Hematopoietic multipotent progenitor cell treated with erythropoietin and hydrocortisone succinate and interleukin-3 and kit ligand, for 8 days (in vitro differentiated cells): ENCODE data around the gene BANP.
A peak's percentile ranks its signal among the peaks of the same experiment; 100 is the strongest.
"Not testable (repeated sequence)": the region's sequence is repeated elsewhere in the genome, so short reads cannot be mapped to it uniquely, and the experiment has no call there.

ENCODE experiments used
- DNase-seq: peaks from one replicate; pipeline ENCODE4 v3.0.0-alpha.2; 2015

BANP gene

DNA sequence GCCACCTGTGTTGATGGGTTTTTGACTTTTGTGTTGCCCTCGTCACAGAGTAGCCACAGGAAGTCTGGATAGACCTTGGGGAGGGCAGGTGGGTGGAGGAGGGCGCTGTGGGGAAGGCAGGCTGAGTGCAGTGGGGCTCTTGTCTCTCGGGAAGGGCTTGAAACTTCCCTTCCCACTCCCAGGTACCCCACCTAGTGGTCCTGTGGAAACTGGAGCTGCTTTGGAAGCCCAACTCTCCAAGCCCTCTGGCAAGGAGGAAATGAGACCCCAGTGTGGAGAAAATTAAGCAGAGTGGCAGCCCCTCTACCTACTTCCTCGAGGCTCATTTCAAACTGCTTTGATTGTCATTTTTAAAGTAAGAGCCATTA, 24.1 kb upstream of the BANP start:
- no peak for DNase-seq

GRCh38 chr16:87929986-87930385, 21.2 kb upstream of the BANP start:
- no peak for DNase-seq

DNA sequence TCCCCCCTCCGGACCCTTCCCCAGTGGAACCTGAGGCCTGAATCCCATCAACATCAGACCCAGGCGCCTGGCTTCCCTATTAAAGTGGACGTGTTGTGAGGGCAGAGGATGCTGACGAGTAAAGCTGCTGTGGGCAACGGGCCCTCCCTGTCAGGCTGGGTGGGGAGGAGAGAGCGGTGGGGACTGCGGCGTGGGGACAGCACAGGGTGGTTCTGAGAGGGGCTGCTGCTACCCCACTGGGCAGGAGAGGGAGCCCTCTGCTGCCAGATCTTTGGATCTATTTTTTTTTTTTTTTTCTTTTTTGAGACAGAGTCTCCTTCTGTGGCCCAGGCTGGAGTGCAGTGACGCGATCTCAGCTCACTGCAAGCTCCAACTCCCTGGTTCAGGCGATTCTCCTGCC, 20.8 kb upstream of the BANP start:
- DNase-seq, result no peak

- no peak for DNase-seq
Measured at GRCh38 chr16:87931504-87931903, 19.7 kb upstream of the BANP start.

DNA sequence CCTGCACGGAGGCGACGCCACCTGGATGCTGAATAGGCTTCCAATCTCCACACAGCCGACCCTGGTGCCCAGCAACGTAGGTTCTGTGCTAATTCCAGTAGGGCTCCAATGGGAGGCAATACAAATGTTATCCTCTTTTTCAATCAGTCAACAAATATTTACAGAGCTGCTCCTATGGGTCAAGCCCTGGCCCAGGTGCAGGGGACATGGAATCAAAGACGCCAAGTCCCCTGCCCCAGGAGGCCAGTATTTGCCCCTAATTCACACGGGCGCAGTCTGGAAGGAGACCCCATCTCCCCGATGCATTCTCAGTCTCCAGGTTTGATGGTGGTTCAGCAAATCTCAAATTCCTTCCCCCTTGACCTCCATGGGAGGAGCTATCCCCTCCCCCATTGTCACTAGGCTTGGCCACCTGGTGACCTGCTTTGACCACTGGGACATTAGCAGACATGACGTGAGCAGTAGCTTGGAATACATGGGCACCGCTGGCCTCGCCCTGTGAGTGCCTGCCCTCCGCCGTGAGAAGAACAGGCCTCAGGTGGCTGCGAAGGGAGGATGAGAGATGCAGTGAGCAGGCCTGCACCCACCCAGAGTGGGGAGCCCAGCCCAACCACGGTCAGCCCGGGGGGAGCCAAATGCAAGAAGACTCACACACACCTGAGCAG, 18.6 kb upstream of the BANP start:
- not testable (repeated sequence) for DNase-seq

GRCh38 chr16:87933140-87933495, 18.1 kb upstream of the BANP start:
- no peak for DNase-seq

DNA sequence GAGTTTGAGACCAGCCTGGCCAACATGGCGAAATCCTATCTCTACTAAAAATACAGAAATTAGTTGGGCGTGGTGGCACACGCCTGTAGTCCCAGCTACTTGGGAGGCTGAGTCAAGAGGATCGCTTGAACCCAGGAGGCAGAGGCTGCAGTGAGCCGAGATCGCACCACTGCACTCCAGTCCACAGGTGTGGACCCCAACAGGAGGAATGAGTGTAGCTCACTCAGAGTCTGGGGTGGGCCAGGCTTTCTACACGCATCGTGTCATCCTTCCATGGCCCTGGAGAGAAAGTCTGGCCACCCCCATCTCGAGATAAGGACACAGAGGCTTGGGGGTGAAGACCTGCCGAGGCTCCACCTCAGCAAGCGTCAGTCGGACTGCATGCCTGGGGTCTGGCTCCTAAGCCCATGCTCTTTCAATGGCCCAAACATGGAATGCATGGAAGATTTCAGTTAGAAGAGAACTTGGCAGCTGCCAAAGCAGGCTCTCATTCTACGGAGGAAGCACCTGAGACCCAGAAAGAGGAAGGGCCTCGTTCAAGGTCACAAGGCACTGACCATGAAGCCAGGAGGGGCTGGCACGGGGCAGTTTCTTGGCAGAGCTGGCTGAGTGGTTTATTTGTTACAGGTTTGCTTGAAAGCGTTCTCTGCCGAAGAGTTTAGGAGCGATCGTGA, 16.3 kb upstream of the BANP start:
- DNase-seq, result not testable (repeated sequence)

GRCh38 chr16:87936016-87936374, 15.2 kb upstream of the BANP start:
- DNase-seq, result not testable (repeated sequence)

GRCh38 chr16:87936375-87937230, 14.6 kb upstream of the BANP start, which contains the start of gene CA5A:
Gene CA5A, minus strand, starts transcription at chr16:87936529. Its CDS starts 79 bp downstream, at chr16:87936450.
- no peak for DNase-seq

GRCh38 chr16:87937231-87937542, 14.0 kb upstream of the BANP start:
- DNase-seq, result not testable (repeated sequence)

- no peak for DNase-seq
Measured at GRCh38 chr16:87938412-87938949, 12.8 kb upstream of the BANP start.

DNA sequence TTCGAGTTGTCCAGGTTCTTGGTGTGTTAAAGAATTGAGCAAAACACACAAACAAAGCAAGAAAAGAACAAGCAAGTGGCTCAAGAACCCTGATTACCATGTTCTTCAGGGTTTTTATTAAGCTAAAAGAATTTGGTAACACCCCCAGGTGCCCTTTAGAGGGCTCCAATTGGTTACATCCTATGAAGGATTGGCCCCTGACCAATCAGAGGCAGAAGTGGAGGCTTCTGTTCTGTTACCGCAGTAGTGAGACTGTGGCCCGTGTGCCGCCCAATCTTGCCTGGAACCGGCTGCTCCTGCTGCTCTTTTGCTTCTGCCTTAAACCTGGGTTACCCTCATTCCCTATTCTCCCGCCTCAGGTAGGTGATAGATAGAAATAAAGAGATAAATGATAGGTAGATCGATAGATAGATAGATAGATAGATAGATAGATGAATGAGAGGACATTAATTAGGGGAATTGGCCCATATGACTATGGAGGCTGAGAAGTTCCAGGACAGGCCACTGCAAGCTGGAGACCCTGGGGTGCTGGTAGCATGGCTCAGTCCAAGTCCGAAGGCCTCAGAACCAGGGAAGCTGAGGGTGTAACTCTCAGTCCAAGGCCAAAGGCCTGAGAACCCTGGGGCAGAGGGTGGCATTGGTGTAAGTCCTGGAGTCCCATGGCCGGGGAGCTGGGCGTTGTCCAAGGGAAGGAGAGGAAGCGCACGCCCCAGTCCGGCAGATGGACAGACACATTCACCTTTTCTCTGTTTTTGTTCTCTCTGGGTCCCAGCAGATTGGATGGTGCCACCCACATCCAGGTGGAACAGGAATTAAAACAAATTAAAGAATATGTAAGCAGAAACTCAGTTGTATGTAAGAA, 11.4 kb upstream of the BANP start:
- DNase-seq, result peak; percentile 38

DNA sequence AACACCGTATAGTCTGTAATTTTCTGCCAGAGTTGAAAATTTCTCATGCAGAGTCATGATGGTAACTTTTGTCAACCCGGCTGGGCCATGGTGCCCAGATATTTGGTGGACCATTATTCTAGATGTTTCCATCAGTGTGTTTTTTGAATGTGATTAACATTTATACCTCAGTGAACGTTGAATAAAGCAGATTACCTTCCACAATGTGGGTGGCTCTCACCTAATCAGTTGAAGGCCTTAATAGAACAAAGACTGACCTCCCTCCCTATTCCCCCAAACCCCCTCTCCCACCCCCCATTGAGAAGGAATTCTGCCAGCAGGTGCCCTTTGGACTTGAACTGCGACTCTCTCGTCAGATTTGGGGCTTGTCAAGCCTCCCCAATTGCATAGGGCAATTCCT, 8.6 kb upstream of the BANP start:
- DNase-seq, result no peak

- peak; percentile 45 for DNase-seq
Measured at GRCh38 chr16:87945351-87946042, 5.7 kb upstream of the BANP start.

GRCh38 chr16:87946596-87947347, 4.5 kb upstream of the BANP start:
- no peak for DNase-seq

DNA sequence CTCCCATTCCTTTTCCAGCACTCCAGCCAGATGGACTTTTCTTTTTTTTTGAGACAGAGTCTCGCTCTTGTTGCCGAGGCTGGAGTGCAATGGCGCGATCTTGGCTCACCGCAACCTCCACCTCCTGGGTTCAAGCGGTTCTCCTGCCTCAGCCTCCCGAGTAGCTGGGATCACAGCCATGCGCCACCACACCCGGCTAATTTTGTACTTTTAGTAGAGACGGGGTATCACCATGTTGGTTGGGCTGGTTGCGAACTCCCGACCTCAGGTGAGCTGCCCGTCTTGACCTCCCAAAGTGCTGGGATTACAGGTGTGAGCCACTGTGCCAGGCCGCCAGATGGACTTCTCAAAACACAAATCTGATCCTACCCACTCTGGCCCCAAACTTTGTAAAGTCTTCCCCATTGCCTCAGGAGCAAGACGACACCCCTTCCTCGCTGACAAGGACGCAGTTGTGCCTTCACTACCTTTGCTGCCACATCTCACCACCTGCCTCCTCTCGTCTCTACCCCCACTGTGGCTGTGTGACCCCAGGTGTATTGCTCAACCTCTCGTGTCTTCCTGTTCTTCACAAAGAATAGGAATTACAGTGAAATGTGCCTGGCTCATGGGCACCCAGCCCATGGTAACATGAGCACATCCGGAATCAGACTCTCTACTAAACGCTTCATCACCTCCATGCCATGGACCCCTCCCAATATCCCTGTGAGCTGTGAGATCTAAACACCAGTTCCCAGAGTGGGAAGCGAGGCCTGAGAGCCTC, 3.7 kb upstream of the BANP start:
- DNase-seq, result no peak

DNA sequence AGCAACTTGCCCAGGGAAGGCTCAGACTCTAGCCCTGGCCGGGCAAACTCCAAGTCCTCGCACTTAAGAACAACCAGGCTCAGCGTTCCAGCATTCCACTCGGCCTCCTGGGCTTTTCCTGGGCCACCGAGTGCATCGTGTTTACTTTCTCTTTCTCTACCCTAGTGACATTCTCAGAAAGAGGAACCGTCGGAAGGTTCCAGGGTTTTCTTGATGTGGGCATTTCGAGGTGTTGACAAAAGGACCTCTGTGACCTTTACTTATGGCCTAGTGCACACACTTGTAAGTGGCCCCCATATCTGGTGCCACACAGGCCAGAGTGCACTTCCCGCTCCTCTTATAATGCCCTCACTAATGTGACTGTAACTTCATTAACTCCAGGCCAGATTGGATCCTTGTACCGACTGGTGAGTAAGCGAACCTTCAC, 3.1 kb upstream of the BANP start:
- no peak for DNase-seq

DNA sequence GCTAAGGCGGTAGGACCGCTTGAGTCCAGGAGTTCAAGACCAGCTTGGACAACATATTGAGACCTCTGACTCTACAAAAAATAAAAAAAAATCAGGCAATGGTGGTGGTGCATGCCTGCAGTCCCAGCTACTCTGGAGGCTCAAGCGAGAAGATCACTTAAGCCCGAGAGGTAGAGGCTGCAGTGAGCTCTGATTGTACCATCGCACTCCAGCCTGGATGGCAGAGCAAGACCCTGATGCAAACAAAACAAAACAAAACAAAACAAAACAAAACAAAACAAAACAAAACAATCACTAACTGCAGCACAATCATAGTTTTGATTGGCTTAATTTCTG, 2.5 kb upstream of the BANP start:
- DNase-seq, result no peak

- DNase-seq, result no peak
Measured at GRCh38 chr16:87949071-87949744, 2.0 kb upstream of the BANP start.
